ENCODE data around the gene SLC6A19.

The SLC6A19 gene

GRCh38 chr5:1180841-1181271 lies 20.5 kb upstream of the SLC6A19 start:
- DNase-seq (ENCODE audit: low read depth): no peak

- DNase-seq (ENCODE audit: low read depth): no peak
These were observed 19.7 kb upstream of the SLC6A19 start for GRCh38 chr5:1181451-1182359.

GRCh38 chr5:1182360-1182632 lies 19.1 kb upstream of the SLC6A19 start:
- no peak for DNase-seq (ENCODE audit: low read depth)

GRCh38 chr5:1182633-1183423 lies 18.6 kb upstream of the SLC6A19 start:
- DNase-seq (ENCODE audit: low read depth): no peak

- DNase-seq (ENCODE audit: low read depth): no peak
These were observed 17.8 kb upstream of the SLC6A19 start for GRCh38 chr5:1183424-1184162.

- DNase-seq (ENCODE audit: low read depth): no peak
These were observed 17.3 kb upstream of the SLC6A19 start for GRCh38 chr5:1184163-1184470.

GRCh38 chr5:1184481-1184880 lies 16.9 kb upstream of the SLC6A19 start:
- DNase-seq (ENCODE audit: low read depth): no peak

- no peak for DNase-seq (ENCODE audit: low read depth)
These were observed 16.3 kb upstream of the SLC6A19 start for GRCh38 chr5:1185038-1185627.

GRCh38 chr5:1185629-1186350 lies 15.6 kb upstream of the SLC6A19 start:
- DNase-seq (ENCODE audit: low read depth): no peak

GRCh38 chr5:1186351-1187233 lies 14.8 kb upstream of the SLC6A19 start:
- no peak for DNase-seq (ENCODE audit: low read depth)

GRCh38 chr5:1187234-1187949 lies 14.0 kb upstream of the SLC6A19 start:
- no peak for DNase-seq (ENCODE audit: low read depth)

GRCh38 chr5:1187950-1188334 lies 13.5 kb upstream of the SLC6A19 start:
- DNase-seq (ENCODE audit: low read depth): no peak

- no peak for DNase-seq (ENCODE audit: low read depth)
These were observed 12.9 kb upstream of the SLC6A19 start for GRCh38 chr5:1188464-1188863.

GRCh38 chr5:1189269-1189668 lies 12.1 kb upstream of the SLC6A19 start:
- DNase-seq (ENCODE audit: low read depth): no peak

GRCh38 chr5:1190278-1190677 lies 11.1 kb upstream of the SLC6A19 start:
- DNase-seq (ENCODE audit: low read depth): no peak

- no peak for DNase-seq (ENCODE audit: low read depth)
These were observed 10.6 kb upstream of the SLC6A19 start for GRCh38 chr5:1190837-1191239.

- no peak for DNase-seq (ENCODE audit: low read depth)
These were observed 8.3 kb upstream of the SLC6A19 start for GRCh38 chr5:1192971-1193590.

GRCh38 chr5:1193591-1193985 lies 7.8 kb upstream of the SLC6A19 start:
- no peak for DNase-seq (ENCODE audit: low read depth)

- no peak for DNase-seq (ENCODE audit: low read depth)
These were observed 7.0 kb upstream of the SLC6A19 start for GRCh38 chr5:1194378-1194777.

- no peak for DNase-seq (ENCODE audit: low read depth)
These were observed 6.0 kb upstream of the SLC6A19 start for GRCh38 chr5:1195439-1195838.

Data from stimulated activated CD8-positive, alpha-beta memory T cell treated with anti-CD3 and anti-CD28 coated beads, Interleukin-12 subunit alpha, Interleukin-12 subunit beta, amount 100 ng/mL, for 1 hour (primary cell).